Measurements from ENCODE around the gene ARHGAP20. TPM values are rescaled to one million over a fixed set of nuclear protein-coding genes. Genes with fewer than 3 reads are reported as not detected.
"Not testable (repeated sequence)": the region's sequence is repeated elsewhere in the genome, so short reads cannot be mapped to it uniquely, and the experiment has no call there.

ARHGAP20 gene
- total and polyA plus RNA-seq, 2 experiments from 2014 or later: 0.31 TPM; not detected in 1

DNA sequence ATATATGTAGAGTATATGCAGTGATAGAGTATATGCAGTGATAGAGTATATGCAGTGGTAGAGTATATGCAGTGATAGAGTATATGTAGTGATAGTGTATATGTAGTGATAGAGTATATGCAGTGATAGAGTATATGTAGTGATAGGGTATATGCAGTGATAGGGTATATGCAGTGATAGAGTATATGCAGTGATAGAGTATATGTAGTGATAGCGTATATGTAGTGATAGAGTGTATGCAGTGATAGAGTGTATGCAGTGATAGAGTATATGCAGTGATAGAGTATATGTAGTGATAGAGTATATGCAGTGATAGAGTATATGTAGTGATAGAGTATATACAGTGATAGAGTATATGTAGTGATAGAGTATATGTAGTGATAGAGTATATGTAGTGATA, 92.9 kb downstream of the ARHGAP20 start:
- H4K20me1 ChIP-seq (replicated peaks; ENCODE audit: insufficient read depth); H3K27ac ChIP-seq (ENCODE audit: low read depth); H3K79me2 ChIP-seq (replicated peaks; ENCODE audit: insufficient read depth); H3K9me3 Mint-ChIP-seq; H2AFZ ChIP-seq; H3K4me3 ChIP-seq; H3K36me3 ChIP-seq (ENCODE audit: insufficient read depth); ATAC-seq; H3K9me2 ChIP-seq (ENCODE audit: insufficient read depth); H3K4me2 ChIP-seq; DNase-seq (ENCODE audit: low spot score); H3K4me3 Mint-ChIP-seq; H3K27ac Mint-ChIP-seq; H3K36me3 Mint-ChIP-seq (ENCODE audit: low read depth); H3K27me3 Mint-ChIP-seq (ENCODE audit: insufficient read depth, low read depth, poor library complexity); H3K4me1 Mint-ChIP-seq; H3F3A ChIP-seq (replicated peaks; ENCODE audit: low read depth); H3K27me3 ChIP-seq (ENCODE audit: insufficient read depth); H3K4me1 ChIP-seq (ENCODE audit: insufficient read depth): not testable (repeated sequence)

DNA sequence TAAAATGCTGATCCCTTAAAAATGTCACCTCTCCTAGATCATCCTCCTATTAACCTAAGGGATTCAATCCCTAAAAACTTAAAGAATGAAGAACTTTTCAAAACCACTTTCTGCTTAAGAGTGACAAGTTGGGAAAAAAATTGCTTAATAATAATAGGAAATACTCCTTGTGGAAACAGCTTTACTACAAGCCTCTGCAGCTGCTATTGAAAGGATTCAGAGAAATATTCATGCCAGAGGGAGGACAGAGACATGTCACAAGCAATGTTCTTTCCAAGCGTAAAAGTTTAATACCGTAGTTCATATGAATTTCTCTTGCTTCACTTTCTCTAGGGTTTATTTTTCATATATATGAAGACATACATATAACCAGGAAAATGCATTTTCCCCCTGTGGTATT, 98.2 kb downstream of the ARHGAP20 start:
- Histone ChIP-seq H3K36me3 (ENCODE audit: insufficient read depth) (no peaks in the 10 kb centered on the region), H2AFZ (no peak overlapping the region), H3K4me2 (no peak overlapping the region), H3K4me3 (no peak overlapping the region), H3K9me2 (ENCODE audit: insufficient read depth) (no peaks in the 10 kb centered on the region), H4K20me1 (replicated peaks; ENCODE audit: insufficient read depth) (no peaks in the 10 kb centered on the region), H3K79me2 (replicated peaks; ENCODE audit: insufficient read depth) (no peaks in the 10 kb centered on the region), H3K27me3 (ENCODE audit: insufficient read depth) (no peaks in the 10 kb centered on the region), H3K27ac (ENCODE audit: low read depth) (no peak overlapping the region), H3F3A (replicated peaks; ENCODE audit: low read depth) (no peaks in the 10 kb centered on the region), H3K4me1 (ENCODE audit: insufficient read depth) (no peaks in the 10 kb centered on the region)
- Mint-ChIP-seq H3K27me3 (ENCODE audit: insufficient read depth, low read depth, poor library complexity) (no peaks in the 10 kb centered on the region), H3K4me3 (no peak overlapping the region), H3K9me3 (peaks cover 3% of the 10 kb centered on the region; the same call in 1 of the 3 replicates), H3K36me3 (ENCODE audit: low read depth) (no peaks in the 10 kb centered on the region), H3K4me1 (no peaks in the 10 kb centered on the region), H3K27ac (no peak overlapping the region)
- DNase-seq (ENCODE audit: low spot score) (no peak), ATAC-seq (no peak)
- TF ChIP-seq JUNB (IDR thresholded peaks at IDR 0.05; ENCODE audit: unreplicated experiment): no peak
- TF ChIP-seq POLR2AphosphoS5 (IDR thresholded peaks at IDR 0.05; ENCODE audit: low read depth): no peak
- no peak for TF ChIP-seq STAT1 (IDR thresholded peaks at IDR 0.05; ENCODE audit: unreplicated experiment)
- TF ChIP-seq, protein P1, sequence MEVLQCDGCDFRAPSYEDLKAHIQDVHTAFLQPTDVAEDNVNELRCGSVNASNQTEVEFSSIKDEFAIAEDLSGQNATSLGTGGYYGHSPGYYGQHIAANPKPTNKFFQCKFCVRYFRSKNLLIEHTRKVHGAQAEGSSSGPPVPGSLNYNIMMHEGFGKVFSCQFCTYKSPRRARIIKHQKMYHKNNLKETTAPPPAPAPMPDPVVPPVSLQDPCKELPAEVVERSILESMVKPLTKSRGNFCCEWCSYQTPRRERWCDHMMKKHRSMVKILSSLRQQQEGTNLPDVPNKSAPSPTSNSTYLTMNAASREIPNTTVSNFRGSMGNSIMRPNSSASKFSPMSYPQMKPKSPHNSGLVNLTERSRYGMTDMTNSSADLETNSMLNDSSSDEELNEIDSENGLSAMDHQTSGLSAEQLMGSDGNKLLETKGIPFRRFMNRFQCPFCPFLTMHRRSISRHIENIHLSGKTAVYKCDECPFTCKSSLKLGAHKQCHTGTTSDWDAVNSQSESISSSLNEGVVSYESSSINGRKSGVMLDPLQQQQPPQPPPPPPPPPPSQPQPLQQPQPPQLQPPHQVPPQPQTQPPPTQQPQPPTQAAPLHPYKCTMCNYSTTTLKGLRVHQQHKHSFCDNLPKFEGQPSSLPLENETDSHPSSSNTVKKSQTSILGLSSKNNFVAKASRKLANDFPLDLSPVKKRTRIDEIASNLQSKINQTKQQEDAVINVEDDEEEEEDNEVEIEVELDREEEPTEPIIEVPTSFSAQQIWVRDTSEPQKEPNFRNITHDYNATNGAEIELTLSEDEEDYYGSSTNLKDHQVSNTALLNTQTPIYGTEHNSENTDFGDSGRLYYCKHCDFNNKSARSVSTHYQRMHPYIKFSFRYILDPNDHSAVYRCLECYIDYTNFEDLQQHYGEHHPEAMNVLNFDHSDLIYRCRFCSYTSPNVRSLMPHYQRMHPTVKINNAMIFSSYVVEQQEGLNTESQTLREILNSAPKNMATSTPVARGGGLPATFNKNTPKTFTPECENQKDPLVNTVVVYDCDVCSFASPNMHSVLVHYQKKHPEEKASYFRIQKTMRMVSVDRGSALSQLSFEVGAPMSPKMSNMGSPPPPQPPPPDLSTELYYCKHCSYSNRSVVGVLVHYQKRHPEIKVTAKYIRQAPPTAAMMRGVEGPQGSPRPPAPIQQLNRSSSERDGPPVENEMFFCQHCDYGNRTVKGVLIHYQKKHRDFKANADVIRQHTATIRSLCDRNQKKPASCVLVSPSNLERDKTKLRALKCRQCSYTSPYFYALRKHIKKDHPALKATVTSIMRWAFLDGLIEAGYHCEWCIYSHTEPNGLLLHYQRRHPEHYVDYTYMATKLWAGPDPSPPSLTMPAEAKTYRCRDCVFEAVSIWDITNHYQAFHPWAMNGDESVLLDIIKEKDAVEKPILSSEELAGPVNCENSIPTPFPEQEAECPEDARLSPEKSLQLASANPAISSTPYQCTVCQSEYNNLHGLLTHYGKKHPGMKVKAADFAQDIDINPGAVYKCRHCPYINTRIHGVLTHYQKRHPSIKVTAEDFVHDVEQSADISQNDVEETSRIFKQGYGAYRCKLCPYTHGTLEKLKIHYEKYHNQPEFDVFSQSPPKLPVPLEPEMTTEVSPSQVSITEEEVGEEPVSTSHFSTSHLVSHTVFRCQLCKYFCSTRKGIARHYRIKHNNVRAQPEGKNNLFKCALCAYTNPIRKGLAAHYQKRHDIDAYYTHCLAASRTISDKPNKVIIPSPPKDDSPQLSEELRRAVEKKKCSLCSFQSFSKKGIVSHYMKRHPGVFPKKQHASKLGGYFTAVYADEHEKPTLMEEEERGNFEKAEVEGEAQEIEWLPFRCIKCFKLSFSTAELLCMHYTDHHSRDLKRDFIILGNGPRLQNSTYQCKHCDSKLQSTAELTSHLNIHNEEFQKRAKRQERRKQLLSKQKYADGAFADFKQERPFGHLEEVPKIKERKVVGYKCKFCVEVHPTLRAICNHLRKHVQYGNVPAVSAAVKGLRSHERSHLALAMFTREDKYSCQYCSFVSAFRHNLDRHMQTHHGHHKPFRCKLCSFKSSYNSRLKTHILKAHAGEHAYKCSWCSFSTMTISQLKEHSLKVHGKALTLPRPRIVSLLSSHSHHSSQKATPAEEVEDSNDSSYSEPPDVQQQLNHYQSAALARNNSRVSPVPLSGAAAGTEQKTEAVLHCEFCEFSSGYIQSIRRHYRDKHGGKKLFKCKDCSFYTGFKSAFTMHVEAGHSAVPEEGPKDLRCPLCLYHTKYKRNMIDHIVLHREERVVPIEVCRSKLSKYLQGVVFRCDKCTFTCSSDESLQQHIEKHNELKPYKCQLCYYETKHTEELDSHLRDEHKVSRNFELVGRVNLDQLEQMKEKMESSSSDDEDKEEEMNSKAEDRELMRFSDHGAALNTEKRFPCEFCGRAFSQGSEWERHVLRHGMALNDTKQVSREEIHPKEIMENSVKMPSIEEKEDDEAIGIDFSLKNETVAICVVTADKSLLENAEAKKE (CRISPR knock-in tag; IDR thresholded peaks at IDR 0.05): no peak
- no peak for TF ChIP-seq ZNF114 (CRISPR knock-in tag; IDR thresholded peaks at IDR 0.05)
- TF ChIP-seq, protein P2, sequence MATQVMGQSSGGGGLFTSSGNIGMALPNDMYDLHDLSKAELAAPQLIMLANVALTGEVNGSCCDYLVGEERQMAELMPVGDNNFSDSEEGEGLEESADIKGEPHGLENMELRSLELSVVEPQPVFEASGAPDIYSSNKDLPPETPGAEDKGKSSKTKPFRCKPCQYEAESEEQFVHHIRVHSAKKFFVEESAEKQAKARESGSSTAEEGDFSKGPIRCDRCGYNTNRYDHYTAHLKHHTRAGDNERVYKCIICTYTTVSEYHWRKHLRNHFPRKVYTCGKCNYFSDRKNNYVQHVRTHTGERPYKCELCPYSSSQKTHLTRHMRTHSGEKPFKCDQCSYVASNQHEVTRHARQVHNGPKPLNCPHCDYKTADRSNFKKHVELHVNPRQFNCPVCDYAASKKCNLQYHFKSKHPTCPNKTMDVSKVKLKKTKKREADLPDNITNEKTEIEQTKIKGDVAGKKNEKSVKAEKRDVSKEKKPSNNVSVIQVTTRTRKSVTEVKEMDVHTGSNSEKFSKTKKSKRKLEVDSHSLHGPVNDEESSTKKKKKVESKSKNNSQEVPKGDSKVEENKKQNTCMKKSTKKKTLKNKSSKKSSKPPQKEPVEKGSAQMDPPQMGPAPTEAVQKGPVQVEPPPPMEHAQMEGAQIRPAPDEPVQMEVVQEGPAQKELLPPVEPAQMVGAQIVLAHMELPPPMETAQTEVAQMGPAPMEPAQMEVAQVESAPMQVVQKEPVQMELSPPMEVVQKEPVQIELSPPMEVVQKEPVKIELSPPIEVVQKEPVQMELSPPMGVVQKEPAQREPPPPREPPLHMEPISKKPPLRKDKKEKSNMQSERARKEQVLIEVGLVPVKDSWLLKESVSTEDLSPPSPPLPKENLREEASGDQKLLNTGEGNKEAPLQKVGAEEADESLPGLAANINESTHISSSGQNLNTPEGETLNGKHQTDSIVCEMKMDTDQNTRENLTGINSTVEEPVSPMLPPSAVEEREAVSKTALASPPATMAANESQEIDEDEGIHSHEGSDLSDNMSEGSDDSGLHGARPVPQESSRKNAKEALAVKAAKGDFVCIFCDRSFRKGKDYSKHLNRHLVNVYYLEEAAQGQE (IDR thresholded peaks at IDR 0.05; ENCODE audit: unreplicated experiment): no peak
- no peak for TF ChIP-seq CREB1 (CRISPR knock-in tag; IDR thresholded peaks at IDR 0.05; ENCODE audit: low read depth)
- no peak for TF ChIP-seq EZH2 (IDR thresholded peaks at IDR 0.05; ENCODE audit: low read depth, unreplicated experiment)
- TF ChIP-seq, protein P3, sequence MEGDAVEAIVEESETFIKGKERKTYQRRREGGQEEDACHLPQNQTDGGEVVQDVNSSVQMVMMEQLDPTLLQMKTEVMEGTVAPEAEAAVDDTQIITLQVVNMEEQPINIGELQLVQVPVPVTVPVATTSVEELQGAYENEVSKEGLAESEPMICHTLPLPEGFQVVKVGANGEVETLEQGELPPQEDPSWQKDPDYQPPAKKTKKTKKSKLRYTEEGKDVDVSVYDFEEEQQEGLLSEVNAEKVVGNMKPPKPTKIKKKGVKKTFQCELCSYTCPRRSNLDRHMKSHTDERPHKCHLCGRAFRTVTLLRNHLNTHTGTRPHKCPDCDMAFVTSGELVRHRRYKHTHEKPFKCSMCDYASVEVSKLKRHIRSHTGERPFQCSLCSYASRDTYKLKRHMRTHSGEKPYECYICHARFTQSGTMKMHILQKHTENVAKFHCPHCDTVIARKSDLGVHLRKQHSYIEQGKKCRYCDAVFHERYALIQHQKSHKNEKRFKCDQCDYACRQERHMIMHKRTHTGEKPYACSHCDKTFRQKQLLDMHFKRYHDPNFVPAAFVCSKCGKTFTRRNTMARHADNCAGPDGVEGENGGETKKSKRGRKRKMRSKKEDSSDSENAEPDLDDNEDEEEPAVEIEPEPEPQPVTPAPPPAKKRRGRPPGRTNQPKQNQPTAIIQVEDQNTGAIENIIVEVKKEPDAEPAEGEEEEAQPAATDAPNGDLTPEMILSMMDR (conservative IDR thresholded peaks at IDR 0.05; ENCODE audit: low read depth in 2 of 2): no peak
- TF ChIP-seq EZH2phosphoT487 (IDR thresholded peaks at IDR 0.05; ENCODE audit: unreplicated experiment): no peak
- no peak for TF ChIP-seq NANOG (IDR thresholded peaks at IDR 0.05; ENCODE audit: borderline replicate concordance)

Data from GM23338 (cell line).